Activated CD4-positive, CD25-positive, alpha-beta regulatory T cell treated with anti-CD3 and anti-CD28 coated beads, Interleukin-2, amount 50 U/mL, for 24 hours (primary cell): Measurements from ENCODE around the gene GTSE1.
"Not testable (repeated sequence)": the region's sequence is repeated elsewhere in the genome, so short reads cannot be mapped to it uniquely, and the experiment has no call there.

Experiments
- ATAC-seq, 2 donors: fragments of 150-1000 bp; cut with Tn5 transposase; one replicate each; pipeline ENCODE4 v1.10.0; 2021; ENCODE audit warnings: mild to moderate bottlenecking in 1 of 2, moderate library complexity in 1 of 2

Gene GTSE1

DNA sequence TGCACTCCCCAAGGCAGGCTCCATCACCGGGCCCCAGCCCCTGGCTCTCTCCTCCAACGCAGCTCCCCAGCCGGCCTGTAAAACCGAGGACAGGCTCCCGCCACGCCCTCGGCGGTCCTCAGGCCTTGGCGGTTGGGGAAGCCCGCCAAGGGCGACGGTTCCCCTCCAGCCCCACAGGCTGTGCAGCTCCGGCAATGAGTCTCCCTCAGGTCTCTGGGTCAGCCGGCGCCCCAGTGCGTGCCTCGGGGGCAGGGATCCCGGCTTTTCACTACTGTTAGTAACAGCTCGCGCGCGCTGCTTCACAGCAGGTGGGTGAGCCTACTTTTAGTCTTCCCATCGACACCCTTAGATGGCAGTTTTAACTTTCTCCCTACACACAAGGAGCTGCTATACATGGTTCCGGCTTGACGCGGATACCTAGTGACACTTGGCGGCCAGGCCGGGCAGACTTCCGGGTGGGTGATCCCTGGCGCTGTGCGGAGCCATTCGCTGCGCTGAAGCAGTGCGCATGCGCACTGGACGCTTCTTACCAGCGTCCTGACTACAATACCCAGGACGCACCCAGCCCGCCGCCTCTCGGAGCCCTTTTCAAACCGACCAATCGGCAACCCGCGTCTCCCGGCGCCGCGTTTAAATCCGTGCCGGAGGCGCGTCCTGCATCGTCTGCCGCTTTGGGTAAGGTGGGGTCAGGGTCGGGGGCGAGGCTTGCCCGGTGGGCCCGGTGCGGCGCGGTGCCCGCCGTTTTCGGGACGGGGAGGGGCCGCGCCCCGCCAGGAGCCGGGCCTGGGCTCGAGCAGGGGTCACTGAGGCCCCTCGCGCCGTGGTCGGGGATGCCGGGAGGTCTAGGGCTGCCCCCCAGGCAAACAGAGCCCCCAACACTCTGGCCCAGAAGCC lies at the start of gene GTSE1:
Gene GTSE1, plus strand, starts transcription at position 614 of the 894 bp plus-strand sequence. CDS start 531 bp downstream, outside the sequence.
- peak; percentile 98 to 99 for ATAC-seq

DNA sequence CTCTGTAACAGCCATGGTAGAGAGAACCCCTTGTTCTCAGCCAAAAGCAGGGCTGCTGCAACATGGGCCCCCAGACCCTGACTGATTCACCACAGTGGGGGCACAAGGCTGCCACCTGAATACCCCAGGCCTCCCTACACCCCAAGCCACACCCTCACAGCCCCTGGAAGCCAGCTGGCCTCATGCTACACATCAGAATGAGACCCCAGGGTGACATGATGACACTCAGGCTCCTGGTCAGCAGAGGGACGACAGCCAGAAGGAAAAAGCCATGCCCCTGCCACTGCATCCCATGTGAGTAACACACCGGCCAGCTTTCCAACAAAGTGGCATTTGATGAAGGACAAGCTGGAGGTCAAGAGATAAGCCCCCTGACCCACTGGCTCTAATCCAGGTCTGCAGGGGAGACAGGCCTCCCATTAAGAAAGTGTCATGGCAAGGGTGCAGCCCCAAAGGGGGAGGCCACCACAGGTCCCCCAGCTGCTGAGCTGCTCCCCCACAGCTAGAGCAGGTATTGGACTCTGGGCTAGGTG lies 49.2 kb upstream of the GTSE1 start:
- ATAC-seq: no peak

DNA sequence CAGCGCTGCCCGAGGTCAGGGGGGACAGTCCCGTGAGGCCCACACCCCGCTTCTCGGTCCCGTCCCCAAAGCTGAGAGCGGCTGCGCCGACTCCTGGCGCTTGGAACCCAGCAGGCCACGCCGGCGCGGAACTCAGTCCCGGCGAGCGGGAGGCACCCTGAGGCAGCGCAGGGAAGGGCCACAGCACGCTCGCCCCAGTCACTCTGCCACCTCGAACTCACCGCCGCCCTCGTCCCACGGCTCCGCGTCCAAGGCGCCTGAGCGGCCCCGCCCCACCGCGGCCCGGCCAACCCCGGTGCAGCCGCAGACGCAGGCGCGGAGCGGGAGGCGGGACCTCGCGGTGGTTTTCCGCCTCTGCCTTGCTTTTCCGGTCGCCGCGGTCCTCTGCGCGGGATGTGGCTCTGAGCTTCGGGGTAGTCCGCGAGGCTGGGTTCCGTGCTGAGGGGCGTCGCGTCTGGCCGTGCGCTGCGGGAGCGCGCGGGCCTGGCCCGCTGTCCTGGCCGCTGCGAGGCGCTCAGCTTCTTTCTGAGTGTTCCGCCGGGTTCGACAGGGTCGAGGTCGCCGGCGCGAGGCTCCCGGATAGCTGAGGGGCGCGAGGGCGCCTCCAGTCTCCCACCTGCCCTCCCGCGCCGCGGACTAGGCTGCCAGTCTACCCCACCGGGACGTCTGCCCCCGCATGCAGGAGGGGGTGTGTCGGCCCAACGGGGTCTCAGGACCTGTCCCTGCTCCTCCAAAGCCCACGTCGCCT lies 46.5 kb upstream of the GTSE1 start, which contains the start of gene CDPF1:
Gene CDPF1, minus strand, starts transcription at position 259 of the 748 bp plus-strand sequence. CDS start 2,009 bp downstream, outside the sequence.
- peak; percentile 90 to 94 for ATAC-seq

DNA sequence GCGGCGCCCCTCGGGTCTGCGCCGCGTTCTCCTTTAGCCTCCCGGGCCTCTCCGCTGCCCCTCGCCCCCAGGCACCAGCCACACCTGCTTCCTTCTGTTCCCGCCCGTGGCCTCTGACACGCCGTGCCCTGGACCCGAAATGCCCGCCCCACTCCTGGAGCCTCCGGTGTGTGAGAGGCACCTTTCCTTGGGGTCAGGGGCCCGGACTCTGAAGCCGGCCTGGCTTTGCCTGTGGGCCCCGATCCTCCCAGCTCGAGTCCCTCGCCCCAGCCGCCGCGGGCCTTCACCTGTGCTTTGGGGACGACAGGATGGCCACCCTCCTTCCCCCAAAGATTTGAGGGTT lies 45.9 kb upstream of the GTSE1 start:
- ATAC-seq: no peak

GRCh38 chr22:46251266-46251665 lies 45.4 kb upstream of the GTSE1 start:
- no peak for ATAC-seq

GRCh38 chr22:46251816-46252380 lies 44.8 kb upstream of the GTSE1 start:
- peak; percentile 27 to 37 for ATAC-seq

DNA sequence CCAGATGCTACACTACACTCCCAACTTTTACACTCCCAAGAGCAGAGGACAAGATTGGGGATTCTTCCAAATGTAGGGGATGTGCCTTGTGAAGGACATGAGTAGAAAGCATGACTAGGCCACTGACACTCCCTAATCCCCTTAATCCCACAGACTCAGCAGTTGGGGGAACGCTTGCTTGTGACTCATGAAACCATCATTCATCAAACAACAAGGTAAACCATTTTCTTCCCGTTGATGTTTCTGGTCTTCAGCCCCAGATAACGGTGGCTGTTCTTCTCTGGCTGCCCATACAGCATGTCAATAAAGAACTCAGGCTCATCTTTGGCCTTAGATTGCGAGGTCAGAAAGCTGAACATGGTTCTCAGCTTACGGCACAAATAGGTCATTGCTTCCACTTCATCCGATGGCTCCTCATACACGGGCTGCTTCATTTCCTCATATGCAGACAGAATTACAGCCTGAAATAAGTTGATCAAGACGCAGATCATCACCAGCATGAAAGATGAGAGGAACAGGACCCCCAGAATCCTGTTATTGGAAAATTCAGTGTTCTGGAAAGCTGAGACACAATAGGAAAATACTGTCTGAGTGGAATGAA lies 40.2 kb upstream of the GTSE1 start:
- ATAC-seq: no peak

- ATAC-seq: no peak
Observed at GRCh38 chr22:46259374-46259773, 37.3 kb upstream of the GTSE1 start.

DNA sequence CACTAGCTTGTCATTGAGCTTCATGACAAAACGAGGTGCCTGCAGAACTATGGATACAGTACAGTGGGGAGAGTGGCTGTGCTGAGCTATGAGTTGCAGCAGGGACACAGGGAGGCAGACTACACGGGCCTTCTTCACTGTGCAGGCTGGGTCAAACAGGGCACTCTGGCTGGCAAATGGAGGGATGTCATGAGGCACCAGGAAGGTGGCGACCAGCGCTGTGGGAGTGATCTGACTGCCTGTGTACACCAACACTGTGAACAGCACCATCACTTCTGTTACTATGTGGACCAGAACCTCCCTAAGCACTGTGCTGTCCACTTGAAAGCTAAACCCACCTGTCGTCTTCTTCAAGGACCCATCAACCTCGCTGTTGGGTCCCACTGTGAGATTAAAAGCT lies 36.6 kb upstream of the GTSE1 start:
- ATAC-seq: no peak

GRCh38 chr22:46262449-46263215 lies 34.0 kb upstream of the GTSE1 start:
- ATAC-seq: peak; percentile 28 to 48

DNA sequence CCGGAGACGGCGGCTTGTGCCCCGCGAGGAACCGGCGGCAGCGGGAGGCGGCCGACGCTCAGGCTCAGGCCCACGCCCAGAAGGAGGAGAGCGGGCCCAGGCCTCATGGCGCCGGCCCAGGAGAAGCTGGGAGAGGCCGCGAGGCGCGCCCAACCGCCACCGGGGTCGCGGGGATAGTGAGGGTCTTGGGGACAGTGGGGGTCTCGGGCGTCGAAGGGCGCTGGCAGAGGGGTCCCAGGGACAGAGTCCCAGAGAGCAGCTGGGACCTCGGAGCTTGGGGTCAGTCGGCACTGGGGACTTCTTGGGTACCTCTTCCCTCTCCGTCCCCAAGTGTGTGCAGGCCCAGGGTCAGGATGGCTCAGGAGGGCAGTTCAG lies 33.5 kb upstream of the GTSE1 start, which contains the start of gene PKDREJ:
Gene PKDREJ, minus strand, starts transcription at position 128 of the 375 bp plus-strand sequence. Its CDS starts 21 bp downstream, at position 107.
- no peak for ATAC-seq

- not testable (repeated sequence) for ATAC-seq
Observed at GRCh38 chr22:46264520-46264919, 32.1 kb upstream of the GTSE1 start.

- ATAC-seq: not testable (repeated sequence)
Observed at GRCh38 chr22:46265627-46266026, 31.0 kb upstream of the GTSE1 start.

DNA sequence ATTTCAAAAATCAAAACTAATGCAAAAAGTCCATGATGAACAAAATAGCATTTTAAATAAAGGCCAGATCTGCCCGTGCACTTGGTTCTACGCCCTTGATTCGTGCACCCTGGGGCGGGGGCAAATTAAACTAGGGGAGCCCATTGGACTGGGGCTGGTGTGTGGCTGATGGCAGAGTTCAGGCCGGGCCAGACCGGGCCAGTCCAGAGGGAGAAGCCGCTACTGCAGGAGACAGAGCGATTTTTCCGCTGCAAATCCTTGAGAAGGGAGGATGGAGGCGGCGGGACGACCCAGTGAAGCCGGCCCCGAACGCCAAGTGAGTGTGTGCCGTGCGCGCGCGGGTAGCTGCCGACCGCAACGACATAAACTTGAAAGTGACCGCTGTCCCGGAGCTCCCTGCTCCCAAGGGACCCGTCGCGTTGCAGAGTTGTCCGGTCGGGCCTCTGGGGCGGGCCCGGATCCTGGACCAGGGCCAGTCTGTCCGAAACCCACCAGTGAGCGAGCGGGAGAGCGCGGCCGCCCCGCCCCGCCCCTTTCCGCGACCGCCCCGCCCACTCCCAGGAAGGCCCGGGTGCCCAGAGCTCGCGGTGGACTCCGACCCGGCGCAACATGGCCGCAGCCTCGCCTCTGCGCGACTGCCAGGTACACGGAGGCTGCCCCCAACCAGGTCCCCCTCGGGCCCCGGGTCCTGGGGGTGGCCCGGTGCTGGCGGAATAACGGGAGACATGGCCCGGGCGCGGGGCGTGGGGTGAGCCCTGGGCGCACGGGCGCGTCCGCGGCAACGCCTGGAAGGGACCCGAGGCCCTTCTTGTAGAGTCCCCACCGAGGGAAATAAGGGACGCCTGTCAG lies 29.0 kb upstream of the GTSE1 start, which contains the start of gene TTC38:
Gene TTC38, plus strand, starts transcription at position 578 of the 849 bp plus-strand sequence. Its CDS starts 32 bp downstream, at position 610.
- peak; percentile 70 to 79 for ATAC-seq

- no peak for ATAC-seq
Observed at GRCh38 chr22:46269564-46269963, 27.1 kb upstream of the GTSE1 start.

DNA sequence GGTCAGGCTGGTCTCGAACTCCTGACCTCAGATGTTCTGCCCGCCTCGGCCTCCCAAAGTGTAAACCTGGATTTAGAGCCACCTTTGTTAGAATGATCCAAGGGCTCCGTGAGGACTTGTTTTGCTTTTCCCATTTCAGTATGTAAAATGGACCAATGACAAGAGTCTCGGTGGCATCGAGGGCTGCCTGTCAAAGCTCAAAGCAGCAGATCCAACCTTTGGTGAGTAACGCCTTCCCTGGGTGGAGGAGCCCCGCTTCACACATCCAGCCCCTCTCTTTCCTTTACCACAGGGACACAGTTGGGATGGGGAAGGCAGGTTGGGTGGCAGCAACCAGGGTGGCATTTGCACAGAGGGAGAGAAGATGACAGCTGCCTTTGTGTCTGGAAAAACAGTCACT lies 24.5 kb upstream of the GTSE1 start:
- no peak for ATAC-seq

DNA sequence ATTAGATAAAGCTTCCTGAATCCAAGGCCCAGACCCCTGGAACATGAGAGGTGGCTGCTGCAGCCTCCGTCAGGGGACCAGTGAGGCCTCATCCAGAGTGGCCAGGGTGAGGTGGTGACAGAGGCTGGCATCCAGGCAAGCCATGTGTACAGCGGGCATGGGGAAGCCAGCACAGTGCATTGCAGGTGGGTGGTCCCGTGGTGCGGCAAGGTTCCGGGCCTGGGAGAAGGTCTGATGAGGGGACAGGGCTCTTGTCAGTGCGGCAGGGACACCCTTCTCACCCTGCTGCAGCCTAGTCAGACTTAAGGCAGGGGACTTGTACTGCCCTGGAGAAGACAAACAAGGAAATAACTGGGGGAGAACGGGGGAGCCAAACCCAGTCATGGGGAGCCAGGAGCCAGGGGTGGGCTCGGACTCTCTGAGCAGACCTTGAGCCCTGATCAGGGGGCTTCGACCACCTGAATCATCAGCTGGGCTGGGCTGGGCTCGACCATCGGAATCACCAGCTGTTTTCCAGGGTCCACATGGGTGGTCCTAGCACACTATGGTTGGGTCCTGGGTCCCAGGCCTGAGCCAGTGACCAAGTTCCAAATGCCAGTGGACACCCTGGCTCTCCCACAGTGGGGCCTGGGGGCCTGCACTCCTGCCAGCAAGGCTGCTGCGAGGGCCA lies 23.8 kb upstream of the GTSE1 start:
- ATAC-seq: no peak

GRCh38 chr22:46273432-46274148 lies 23.1 kb upstream of the GTSE1 start:
- ATAC-seq: no peak

DNA sequence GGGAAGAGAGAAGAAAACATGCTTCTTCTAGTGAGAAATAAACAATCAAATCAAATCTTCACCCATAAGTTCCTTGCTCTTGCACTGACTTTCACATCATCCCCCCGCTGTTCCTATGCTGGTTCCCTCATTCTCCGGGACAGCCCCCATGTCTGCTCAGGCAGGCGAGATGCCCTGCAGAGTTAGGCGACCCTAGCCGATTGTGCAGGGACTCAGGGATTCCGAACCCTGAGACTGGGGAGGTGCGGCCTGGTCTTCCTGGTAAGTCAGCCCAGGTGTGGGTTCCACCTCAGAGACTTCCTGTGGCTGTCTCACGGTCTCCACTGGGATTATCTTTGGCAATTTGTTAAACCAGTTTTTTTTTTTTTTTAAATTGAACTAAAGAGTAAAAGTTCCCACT lies 22.3 kb upstream of the GTSE1 start:
- no peak for ATAC-seq
